Measurements from ENCODE around the gene SAP25. TPM values are rescaled to one million over a fixed set of nuclear protein-coding genes. Genes with fewer than 3 reads are reported as not detected.

The SAP25 gene
- total and polyA plus RNA-seq, 11 donors = 0.30 to 2.3 (median 0.65) TPM; not detected in 4

DNA sequence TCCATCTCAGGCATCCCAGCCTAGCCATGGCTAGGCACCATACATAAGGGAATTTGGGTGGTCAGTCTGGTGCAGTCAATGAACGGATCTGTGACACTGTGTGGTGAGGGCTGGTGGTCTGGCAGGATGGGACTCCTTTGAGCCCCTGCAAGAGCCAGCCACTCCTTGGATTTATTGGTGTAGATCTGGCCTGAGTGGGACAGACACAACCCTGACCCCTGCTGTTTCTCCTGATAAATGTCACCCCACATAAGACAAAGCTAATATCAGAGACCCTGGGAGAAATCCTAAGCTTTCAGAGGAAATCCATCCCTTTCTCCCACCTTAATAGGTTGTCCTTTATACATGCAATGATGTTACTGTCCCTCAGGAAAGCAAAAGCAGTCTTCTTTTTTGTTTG is 14.7 kb upstream of the SAP25 start:
- no peak for DNase-seq
- TF ChIP-seq CTCF (IDR thresholded peaks at IDR 0.05) (peak in 7 of 12 donors; percentile 13 to 41 (median 30)), POLR2A (IDR thresholded peaks at IDR 0.05) (no peak)
- Histone ChIP-seq H3K27ac (no peak overlapping the region), H3K27me3 (no peaks in the 10 kb centered on the region), H3K9me3 (no peaks in the 10 kb centered on the region), H3K4me1 (peaks cover 6 to 48% (median 27%) of the 10 kb centered on the region in 12 donors), H3K36me3 (no peaks in the 10 kb centered on the region), H3K4me3 (no peak overlapping the region)
- intact Hi-C loops (cut with DNase I) = loop anchor here in 3 of 10 donors (5.0 to 10.0 kb wide), 2 partner anchors 86 to 104 kb away; partner anchors contain the start of genes GNB2 (in 2 of the 3) and GIGYF1 (in 1 of the 3)
- ATAC-seq = no peak
- WGBS, 4 donors = 67 to 86% (median 74%) methylated on average over 1 of the region's 1 CpG

DNA sequence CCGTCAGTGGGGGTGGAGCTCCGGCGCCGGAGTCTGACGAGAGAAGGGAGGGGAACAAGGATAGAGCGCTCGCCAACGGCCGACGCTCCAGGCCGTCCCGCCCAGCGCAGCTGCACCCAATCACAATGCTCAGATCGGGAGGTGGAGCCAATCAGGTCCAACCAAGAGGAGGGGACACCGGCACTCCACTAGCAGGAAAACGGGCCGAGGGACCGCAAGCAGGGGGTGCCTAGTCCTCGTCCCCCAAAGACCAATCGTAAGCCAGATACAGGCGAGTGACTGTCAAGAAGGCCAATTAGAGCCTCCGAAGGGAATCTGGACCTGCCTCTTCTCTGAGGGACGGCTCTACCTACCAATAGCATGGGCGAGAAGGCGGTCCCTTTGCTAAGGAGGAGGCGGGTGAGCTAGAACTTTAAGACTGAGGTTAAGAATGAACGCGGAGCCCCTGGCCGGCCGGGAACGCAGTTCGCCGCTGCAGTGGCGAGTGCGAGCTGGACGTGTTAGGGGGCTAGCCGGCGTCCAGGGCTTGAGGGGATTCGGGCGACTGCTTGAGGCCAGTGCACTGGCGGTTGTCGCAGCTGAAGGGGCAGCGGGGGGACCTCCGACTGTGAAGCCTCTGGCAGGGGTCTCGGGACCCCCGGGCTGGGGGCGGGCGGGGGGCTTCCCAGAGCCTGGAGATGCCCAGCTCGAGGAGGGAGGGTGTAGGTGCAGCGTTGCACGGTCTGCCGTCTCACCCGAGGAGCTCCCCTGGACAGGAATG is 12.7 kb upstream of the SAP25 start, which contains the start of gene FBXO24:
TSS of gene FBXO24 (plus strand) at position 63 of the 760 bp plus-strand sequence. CDS start at position 361, 298 bp downstream.
- Histone ChIP-seq H3K4me1 (peaks cover 6 to 63% (median 41%) of the 10 kb centered on the region in 12 donors), H3K36me3 (peaks cover 0 to 18% (median 11%) of the 10 kb centered on the region in 9 donors), H3K9me3 (no peaks in the 10 kb centered on the region), H3K27ac (peak within 1 kb of the TSS; percentile 79 to 99 (median 96)), H3K4me3 (peak within 1 kb of the TSS; percentile 75 to 100 (median 96)), H3K27me3 (no peaks in the 10 kb centered on the region)
- TF ChIP-seq POLR2A (IDR thresholded peaks at IDR 0.05) (peak in 1 of 2 donors; percentile 48), CTCF (IDR thresholded peaks at IDR 0.05) (no peak)
- DNase-seq = peak; percentile 100
- intact Hi-C loops (cut with DNase I) = loop anchor here in 5 of 10 donors (1.0 to 10.0 kb wide), 7 partner anchors 26 to 106 kb away; partner anchors contain the start of genes GNB2 (in 4 of the 5), MOSPD3 (in 2 of the 5), AGFG2 (in 1 of the 5) and GIGYF1 (in 1 of the 5)
- ATAC-seq = peak; percentile 91 to 97 (median 96)
- WGBS, 4 donors = 0 to 1% (median 0%) methylated on average over 33 to 53 of the region's 53 CpGs

GRCh38 chr7:100585511-100586265 is 12.0 kb upstream of the SAP25 start, which contains the start of gene LRCH4:
Gene LRCH4, minus strand, starts transcription at chr7:100586129. Its CDS starts 29 bp downstream, at chr7:100586100.
- H3K4me3 ChIP-seq = peak within 1 kb of the TSS; percentile 75 to 100 (median 96)
- DNase-seq (peak in 2 of 5 donors; percentile 49 to 70), ATAC-seq (peak in 2 of 4 donors; percentile 29 to 41)
- H3K27me3 ChIP-seq = no peaks in the 10 kb centered on the region
- H3K9me3 ChIP-seq = no peaks in the 10 kb centered on the region
- H3K4me1 ChIP-seq = peaks cover 6 to 57% (median 41%) of the 10 kb centered on the region in 12 donors
- intact Hi-C loops (cut with DNase I) = loop anchor here in 5 of 10 donors (1.0 to 10.0 kb wide), 8 partner anchors 15 to 107 kb away; partner anchors contain the start of genes GNB2 (in 4 of the 5), MOSPD3 (in 2 of the 5), AGFG2 (in 1 of the 5) and GIGYF1 (in 1 of the 5)
- TF ChIP-seq POLR2A (IDR thresholded peaks at IDR 0.05) (peak; percentile 99), CTCF (IDR thresholded peaks at IDR 0.05) (no peak)
- 0 to 1% (median 0%) methylated on average over 25 to 61 of the region's 61 CpGs for WGBS, 4 donors
- H3K27ac ChIP-seq = peak within 1 kb of the TSS; percentile 79 to 99 (median 96)
- H3K36me3 ChIP-seq = peaks cover 0 to 26% (median 18%) of the 10 kb centered on the region in 9 donors
